H1 (cell line): ENCODE results near the gene PNMA1. TPM values are rescaled to one million over a fixed set of nuclear protein-coding genes. Genes with fewer than 3 reads are reported as not detected.

ENCODE experiments used
- polyA plus RNA-seq, 7 experiments: library from polyadenylated mRNA; depleted of rRNA in 3 of 7; stranded (reverse) in 5 of 7; unstranded in 2 of 7; fragments of >200 nt in 5 of 7; fragments of 200-250 nt in 2 of 7; gene quantifications; 1 replicate in 5 of 7; 2 replicates in 1 of 7; 4 replicates in 1 of 7; pipeline versions ENCODE4 v1.2.1 to v1.2.3, GENCODE V29; 2011 to 2013; ENCODE audit warnings: missing spikeins in 2 of 7, mixed read lengths in 2 of 7
- total RNA-seq: library from RNA; stranded (reverse); fragmentation: NEBNext Ultra II Directional; extraction: Animal tissue kit (Norgen Biotek cat#: 25700); gene quantifications from 2 replicates; pipeline ENCODE4 v1.2.1, GENCODE V29; 2021
- TF ChIP-seq, protein P1 (sequence below): IDR thresholded peaks from 2 replicates; pipeline ENCODE4 v1.6.1; 2012; ENCODE audit warnings: low read length, inconsistent platforms

Gene PNMA1
- total and polyA plus RNA-seq, 2 of the 8 experiments (the other 6 are each of a cell fraction or from before 2014, with no cell fraction given) = 15.8 to 52.7 TPM

DNA sequence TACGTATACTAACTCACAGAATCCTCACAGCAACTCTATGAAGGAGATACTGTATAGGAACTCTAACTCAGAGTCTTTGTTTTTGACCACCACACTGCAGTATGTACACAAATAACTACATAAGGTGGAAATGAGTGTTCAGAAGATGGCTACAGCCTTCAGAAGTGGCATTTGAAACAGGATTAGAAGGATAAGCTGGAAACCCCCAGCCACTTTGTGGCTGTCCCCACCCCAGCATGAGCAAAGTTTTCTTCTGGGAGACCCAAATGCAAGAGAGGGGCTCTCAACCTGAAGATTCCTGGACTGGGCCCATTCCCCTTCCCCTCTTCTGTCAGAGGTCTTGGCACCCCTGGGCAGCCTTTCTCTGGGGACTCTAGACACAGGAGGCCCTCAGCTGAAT, 43.2 kb upstream of the PNMA1 start (continued):
- TF ChIP-seq, protein P1, sequence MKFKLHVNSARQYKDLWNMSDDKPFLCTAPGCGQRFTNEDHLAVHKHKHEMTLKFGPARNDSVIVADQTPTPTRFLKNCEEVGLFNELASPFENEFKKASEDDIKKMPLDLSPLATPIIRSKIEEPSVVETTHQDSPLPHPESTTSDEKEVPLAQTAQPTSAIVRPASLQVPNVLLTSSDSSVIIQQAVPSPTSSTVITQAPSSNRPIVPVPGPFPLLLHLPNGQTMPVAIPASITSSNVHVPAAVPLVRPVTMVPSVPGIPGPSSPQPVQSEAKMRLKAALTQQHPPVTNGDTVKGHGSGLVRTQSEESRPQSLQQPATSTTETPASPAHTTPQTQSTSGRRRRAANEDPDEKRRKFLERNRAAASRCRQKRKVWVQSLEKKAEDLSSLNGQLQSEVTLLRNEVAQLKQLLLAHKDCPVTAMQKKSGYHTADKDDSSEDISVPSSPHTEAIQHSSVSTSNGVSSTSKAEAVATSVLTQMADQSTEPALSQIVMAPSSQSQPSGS = no peak
